Measurements from ENCODE around the gene SAA4.
A peak's percentile ranks its signal among the peaks of the same experiment; 100 is the strongest.
"Not testable (repeated sequence)": the region's sequence is repeated elsewhere in the genome, so short reads cannot be mapped to it uniquely, and the experiment has no call there.

The SAA4 gene

DNA sequence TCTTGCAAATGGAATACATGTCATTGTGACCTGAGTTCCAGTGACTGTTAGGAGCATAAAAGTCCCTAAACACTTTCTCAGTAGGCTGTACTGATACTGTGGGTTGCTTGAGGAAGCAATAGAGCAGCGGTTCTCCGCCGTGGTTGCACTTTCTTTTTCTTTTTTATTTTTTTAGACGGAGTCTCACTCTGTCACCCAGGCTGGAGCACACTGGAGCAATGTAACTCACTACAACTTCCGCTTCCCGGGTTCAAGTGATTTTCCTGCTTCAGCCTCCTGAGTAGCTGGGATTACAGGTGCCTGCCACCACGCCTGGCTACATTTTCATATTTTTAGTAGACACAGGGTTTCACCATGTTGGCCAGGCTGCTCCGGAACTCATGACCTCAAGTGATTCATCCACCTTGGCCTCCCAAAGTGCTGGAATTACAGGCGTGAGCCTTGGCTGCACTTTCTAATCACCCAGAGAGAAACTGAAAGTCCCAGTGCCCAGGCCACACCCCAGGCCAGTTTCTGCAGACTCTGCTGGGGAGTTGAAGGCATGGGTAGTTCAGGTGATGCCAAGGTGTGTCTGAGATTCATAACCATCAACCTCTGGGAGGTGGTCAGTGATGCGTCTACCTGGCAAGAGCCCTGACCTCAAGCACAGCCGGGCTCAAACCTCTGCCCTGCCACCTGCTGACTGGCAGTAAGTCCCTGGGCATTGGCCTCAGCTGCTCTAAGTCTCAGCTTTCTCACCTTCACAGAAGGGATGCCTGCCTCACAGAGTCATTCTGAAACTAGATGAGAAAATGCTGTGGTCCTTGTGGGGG lies 10.0 kb upstream of the SAA4 start:
- DNase-seq: not testable (repeated sequence)

DNA sequence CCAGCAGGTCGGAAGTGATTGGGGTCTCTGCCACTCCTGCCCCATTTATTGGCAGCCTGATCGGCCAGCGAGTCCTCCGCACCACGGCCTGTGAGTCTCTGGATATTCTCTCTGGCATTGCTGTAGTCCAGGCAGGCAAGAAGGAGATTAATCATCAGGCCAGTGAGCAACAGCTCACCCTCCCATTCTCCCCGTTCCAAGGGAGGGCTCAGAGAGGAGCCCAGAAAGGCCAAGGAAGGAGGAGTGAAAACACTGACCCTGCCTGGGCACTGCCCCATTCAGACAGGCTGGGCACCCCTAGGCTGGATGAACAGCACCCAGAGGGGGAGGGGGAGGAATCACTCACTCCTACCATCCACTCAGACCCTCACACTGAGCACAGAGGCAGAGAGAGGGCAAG lies 8.8 kb upstream of the SAA4 start:
- no peak for DNase-seq

DNA sequence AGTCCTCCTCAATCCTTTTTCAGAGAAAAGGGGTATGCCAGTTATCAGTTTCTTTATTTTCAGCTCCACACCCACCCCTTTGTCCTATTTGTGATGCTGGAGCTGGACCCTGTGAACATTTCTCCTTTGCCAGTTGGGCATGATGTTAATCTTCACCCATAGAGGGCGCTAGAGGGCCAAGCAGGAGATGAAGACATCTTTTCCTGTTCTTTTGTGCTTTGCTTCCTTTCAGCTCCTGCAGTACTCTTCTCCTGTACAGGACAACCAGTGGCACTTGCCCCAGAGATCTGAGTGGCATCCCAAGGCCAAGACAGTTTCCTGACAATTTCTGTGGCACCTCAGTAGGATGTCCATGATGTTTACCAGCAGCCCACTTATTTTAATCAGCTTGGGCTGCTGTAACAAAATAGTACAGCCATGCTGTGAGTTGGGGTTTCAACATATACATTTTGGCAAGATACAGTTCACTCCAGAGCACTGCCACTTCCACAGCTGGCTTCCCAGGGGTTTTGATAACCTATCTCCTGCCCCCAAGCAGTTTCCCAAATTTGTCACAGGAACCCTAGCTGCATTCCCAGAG lies 7.3 kb upstream of the SAA4 start:
- peak; percentile 35 for DNase-seq

DNA sequence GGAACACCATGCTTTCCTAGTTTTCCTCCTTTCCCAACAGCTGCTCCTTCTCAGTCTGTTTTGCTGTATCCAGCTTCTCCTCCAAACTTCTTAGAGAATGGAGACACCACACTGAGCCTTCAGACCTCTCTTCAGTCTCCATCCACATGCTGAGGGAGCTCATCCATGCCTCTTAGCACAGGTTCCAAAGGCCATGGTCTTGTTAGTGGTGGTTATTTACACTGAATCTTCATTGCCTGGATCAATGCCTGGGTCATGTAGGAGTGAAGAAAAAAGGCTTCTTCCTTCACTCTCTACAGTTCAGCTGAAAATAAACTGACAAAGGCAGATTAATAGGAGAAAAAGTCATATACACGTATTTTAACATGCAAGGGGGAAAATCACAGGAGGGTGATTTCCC lies 3.1 kb upstream of the SAA4 start:
- DNase-seq: no peak

DNA sequence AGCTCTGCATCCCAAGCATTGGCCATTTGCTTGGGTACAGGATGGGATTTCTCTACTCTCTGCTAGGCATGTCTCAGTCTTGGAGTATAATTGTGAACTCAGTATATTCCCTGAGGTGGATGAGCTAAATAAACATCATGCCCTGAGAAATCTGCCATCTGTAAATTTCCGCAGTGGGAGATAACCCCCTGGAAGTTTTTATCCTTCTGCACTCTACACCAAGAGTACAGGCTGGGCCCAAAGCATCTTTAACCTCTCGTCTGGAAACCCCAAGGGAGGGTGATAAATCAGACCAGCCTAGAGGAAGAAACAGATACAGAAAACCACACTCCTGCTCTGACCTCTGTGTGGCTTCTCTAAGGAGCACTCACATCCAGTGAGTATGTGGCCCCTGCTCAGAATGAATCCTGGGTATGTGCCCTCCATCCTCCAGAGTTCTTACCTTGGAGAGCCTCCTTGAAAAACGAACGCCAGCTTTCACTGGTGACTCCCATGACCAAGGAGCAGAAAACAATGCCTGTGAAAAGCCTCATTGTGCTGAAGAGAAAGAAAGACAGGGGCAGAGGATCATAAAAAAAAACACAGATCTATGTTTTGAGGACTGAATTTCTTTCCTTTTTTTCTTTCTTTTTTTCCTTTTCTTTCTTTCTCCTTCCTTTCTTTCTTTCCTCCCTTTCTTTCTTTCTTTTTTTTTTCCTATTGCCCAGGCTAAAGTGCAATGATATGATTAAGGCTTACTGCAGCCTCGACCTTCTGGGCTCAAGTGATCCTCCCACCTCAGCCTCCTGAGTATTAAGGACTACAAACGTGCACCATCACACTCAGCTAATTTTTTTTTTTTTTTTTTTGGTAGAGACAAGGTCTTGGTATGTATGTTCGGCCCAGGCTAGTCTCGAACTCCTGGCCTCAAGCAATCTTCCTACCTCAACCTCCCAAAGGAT lies 938 bp downstream of the SAA4 start:
- no peak for DNase-seq

DNA sequence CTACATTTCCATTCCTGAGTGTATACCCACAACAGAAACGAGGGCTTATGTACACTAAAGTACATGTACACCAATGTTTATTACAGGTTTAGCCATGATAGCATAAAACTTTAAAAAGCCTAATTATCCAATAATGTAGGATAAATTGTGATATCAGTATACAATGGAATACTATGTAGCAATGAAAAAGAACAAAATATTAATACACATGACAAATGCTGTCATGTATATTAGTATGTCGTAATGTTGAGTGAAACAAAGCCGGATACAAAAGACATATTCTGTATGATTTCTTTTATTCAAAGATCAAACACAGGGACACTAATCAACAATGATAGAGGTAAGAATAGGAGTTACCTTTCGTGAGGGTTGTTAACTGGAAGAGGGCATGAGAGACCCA lies 2.7 kb downstream of the SAA4 start:
- no peak for DNase-seq

DNA sequence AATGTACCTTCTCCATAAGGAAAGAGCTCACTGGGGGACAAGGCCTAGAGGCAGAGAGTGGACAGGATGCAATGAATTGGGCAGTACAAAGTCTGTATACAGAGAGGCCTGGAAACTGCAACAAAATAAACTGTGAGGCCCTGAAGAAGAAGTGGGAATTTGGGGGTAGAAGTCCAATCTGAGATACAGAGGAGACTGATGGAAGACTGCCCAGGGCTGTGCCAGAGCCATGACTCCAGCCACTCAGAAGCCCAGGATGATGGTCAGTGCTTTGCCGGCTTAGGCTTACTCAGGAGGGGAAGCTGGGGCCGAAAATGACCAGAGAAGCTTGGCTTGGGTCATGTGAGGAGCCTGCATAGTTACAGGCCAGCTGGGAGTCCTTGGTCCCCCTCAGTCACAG lies 5.7 kb downstream of the SAA4 start:
- no peak for DNase-seq

DNA sequence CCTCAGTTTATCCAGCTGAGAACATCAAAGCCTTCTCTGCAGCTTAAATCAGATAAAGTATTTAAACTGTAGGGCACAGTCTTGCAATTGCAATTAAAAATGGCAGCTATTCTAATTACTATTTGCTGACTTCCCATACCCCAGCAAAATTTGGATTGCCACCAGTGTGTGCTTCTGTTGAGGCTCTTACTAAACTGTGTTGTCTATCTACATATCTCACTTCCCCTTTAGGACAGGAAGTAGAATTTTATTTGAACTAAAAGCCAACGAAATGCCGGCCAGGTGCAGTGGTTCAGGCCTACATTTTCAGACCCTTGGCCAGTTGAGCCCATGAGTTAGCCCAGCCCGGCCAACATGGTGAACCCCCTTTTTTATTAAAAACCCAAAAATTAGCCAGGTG lies 7.1 kb downstream of the SAA4 start:
- no peak for DNase-seq

DNA sequence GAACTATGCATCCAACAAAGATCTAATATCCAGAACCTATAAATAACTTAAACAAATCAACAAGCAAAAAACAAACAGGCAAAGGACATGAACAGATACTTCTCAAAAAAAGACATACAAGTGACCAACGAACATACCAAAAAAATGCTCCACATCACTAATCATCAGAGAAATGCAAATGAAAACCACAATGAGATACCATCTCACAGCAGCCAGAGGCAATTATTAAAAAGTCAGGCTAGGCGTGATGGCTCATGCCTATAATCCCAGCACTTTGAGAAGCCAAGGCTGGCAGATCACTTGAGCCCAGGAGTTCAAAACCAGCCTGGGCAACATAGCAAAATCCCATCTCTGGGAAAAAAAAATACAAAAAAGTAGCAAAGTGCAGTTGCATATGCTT lies 10.7 kb downstream of the SAA4 start:
- DNase-seq: no peak

DNA sequence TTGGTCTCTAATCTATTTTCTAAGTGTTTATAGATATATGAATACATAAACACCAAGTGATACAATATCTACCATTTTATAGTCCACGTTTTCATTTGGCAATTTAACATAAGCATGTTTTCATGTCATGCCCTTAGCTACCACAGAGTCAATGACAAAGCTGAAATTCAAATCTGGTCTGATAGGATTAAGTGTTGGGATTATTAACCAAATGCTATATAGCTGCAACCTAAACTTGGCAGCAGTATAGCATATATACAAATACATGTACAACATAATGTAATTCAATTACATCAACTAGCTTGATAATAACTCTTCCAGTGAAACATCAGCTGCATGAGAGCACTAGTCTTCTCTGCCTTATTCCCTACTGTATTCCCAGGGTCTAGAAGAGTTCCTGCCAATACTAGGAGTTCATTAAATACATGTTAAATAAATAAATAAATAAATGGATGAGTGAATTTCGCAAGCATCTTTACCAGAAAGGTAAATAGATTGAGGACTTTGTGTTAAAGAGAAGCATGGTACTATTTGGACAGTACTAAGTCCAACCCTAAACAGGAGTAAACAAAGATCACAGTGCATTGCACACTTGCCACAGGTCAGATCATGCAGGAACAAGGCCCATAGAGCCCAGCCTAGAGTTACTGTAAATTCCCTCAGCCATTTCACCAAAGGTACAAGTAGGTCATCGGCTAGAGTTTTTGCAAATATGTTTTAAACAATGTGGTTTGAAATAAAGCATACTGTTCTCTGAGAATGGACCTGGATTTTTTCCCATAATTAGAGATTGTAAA lies 12.8 kb downstream of the SAA4 start:
- no peak for DNase-seq

DNA sequence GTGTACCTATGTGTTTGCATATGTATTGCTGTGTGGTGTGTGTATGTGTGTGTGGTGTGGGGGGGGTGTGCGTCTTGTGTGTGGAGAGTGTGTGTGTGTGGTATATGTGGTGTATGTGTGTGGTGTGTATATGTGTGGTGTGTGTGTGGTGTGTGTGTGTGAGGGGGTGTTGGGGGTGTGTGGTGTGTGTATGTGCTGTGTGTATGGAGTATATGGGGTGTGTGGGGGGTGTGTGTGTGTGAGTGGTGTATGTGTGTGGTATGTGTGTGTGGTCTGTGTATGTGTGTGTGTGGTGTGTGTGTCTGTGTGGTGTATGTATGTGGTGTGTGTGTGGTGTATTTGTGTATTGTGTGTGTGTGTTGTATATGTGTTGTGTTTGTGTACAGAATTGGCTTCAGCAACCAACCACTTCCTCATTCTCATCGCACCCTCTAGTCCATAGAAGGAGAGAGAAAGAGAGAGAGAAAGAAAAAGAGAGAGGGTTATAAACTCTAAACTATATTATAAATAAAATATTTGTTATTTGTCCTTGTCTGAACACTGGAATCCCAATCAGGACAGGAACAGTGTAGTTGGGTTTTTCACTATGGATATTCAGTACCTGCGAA lies 13.7 kb downstream of the SAA4 start:
- no peak for DNase-seq

DNA sequence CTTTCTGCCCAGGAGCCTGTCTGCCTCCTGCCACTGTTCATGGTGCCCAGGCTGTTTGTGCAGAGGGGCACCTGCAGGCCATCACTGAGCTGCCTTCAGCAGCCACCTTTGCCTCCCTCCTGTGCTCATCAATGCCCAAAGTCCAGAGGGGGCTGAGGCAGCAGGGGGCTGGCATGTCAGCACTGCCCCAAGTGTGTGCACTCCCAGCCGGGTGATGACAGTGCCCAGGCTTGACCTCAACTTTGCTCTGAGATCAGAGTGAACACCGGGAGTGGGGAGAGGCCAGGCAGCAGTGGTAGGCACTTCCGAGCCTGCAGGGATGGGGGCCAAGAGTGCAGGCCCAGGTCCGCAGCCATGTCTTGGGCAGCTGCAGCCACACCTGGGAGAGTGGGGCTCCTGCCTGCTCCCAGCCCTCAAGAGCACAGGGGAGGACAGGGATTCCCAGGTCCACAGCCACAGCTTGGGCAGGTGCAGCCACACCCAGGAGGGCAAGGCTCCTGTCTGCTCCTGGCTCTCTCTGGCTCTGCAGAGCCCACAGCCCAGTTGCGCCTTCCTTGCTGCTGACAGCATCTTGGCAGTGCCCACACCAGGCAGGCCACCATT lies 15.2 kb downstream of the SAA4 start:
- no peak for DNase-seq

DNA sequence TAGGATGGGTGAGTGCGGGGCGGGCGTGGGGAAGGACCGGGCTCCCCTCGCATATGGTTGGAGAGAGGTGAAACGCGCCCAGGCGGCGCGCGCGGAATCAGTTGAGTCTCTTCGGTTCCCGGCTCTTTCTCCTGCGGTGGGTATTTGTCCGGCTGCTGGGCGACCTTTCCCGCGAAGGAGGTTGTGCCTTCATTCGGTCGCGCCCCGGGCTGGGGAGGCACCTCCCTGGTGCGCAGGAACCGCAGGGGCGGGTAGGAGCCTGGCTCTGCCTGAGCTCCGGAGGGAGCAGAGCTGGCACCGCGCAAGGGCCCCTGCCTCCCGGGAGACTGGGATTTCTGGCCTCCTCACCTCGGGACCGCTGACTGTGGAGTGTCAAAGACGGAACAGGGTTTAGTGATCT lies 27.5 kb downstream of the SAA4 start:
- no peak for DNase-seq

DNA sequence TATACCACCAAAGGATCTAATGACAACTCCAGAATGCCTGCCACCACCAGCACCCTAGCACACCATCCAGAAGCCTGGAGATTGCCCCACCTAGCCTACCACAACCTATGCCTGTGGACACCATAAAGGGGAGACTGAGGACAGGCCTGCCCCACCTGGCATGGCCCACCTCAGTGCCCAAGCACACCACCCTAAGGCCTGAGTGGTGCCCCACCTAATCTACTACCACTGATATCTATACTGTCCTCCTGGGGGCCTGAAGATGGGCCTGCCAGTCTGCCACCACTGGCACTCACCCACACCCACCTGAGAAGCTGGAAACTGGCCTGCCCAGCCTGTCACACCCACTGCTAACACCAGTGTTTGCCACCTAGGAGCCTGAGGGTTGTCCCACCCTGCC lies 31.8 kb downstream of the SAA4 start:
- DNase-seq: no peak

DNA sequence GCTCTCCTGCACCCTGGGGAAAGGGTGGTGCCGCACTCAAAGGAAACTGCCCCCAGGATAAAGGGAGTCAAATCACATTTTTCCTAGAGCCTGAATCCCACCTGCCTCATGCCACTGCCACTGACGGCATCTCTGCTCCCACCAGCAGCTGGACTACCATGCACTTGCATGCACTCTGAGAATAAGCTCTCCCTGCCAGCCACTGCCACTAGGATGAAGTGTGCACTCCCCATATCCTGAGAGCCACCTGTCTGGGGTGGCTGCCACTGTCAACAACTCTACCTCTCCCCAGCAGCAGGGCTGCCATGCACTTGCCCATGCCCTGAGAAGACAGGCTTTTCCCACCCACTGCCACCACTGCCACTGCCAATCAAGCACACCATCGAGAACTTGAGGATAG lies 32.4 kb downstream of the SAA4 start:
- no peak for DNase-seq

DNA sequence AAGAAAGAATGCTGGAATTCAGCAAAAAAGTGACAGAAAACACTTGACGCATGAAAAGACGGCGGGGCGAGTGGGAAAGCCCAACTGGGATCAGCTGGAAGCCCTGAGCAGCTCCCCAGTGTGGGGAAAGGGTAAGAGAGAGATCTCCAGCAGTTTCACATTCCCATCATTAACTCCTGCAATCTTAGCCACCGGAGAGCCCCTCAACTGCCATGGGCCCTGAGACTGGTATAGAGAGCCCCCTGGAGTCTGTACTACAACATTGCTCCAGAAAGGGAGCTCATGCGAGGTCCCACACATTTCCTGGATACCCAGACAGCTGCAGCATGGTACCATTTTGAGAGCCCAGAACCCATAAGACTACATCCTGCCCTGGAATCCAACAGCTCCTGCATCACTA lies 32.9 kb downstream of the SAA4 start:
- DNase-seq: no peak

DNA sequence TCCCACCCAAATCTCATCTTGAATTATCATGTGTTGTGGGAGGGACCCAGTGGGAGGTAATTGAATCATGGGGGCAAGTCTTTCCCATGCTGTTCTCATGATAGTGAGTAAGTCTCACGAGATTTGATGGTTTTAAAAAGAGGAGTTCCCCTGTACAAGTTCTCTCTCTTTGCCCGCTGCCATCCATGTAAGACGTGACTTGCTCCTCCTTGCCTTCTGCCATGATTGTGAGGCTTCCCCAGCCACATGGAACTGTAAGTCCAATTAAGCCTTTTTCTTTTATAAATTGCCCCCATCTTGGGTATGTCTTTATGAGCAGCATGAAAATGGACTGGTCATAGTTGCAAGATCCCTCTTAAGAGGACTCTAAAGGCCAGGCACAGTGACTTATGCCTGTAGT lies 38.9 kb downstream of the SAA4 start:
- not testable (repeated sequence) for DNase-seq

DNA sequence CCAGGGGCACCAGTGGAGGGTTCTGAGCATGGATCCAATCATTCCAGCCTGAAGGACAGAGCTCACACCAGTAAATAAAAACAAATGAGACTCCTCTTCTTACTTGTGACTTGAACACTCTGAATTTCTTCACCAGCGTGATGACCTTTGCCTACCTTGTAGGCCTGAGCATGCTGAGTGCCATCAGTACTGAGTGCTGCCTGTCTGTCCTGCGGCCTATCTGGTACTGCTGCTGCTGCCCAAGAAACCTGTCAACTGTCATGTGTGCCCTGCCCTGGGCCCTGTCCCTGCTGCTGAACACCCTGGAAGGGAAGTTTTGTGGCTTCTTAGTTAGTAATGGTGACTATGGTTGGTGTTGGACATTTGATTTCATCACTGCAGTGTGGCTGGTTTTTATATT lies 40.1 kb downstream of the SAA4 start:
- no peak for DNase-seq

DNA sequence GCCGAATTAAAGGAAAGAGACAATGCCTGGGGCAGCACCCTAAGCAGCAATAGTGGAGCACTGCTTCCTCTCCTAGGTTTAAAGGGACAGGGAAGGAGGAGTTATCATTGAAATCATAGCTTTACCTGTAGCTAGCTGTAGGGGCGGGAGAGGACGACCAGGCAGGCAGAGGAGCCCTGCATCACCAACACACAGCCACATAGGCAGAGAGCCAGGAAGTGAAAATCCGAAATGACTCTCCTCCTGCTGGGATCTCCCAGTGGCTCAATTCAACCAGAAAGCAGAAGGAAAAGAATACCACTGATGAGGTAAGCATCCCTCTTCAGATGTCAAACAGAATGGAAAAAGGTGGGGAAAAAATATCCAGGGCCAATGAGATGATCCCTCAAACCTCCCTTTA lies 43.6 kb downstream of the SAA4 start:
- no peak for DNase-seq

DNA sequence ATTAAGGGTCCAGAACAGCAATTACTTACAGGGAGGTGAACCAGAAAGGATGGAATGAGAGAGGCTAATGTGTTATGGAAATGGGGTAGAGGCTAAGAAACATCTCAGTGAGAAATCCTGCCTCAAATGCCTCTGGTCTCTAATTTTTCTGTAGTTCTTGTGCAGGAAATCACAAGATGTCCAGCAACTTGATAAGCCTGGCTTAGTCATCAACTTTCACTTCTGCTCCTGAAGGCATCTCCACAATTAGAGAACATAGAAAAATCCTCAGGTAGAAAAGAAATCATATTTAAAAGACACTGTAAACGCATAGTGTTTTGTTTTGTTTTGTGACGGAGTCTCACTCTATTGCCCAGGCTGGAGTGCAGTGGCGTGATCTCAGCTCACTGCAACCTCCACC lies 45.2 kb downstream of the SAA4 start:
- no peak for DNase-seq

DNA sequence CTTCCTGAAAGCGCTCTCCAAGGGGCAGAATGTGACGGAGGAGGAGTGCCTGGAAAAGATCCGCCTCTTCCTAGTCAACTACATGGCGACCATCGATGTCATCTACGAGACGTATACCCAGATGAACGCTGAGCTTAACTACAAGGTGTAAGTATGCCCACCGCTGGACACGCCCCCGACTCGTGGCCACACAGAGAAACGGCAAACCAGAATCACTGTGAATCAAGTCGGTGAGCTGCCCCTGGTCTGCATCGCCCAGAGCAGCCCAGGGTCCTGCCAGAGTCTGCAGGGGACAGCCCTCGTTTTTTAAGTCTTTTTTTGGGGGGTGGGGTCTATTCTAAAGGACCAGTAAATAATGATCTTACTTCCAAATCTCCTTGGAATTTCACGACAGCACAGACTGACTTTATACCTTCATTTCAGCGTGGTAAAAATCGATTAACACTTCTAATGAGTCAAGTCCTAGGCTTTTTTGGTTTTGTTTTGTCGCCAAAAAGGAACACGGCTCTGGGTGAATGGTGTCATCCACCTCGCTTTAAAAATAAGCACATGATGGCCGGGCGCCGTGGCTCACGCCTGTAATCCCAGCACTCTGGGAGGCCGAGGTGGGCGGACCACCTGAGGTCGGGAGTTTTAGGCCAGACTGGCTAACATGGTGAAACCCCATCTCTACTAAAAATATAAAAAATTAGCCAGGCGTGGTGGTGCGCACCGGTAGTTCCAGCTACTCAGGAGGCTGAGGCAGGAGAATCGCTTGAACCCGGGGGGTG lies 46.9 kb downstream of the SAA4 start:
- not testable (repeated sequence) for DNase-seq

All from left hindlimb (tissue), 1 donor.